Mammary microvascular endothelial cell (primary cell): ENCODE data around the gene SENP2. TPM values are rescaled to one million over a fixed set of nuclear protein-coding genes. Genes with fewer than 3 reads are reported as not detected.

Experiments used
- total RNA-seq: library from RNA; depleted of rRNA; stranded (reverse); fragments of >200 nt; gene quantifications from 2 replicates; pipeline ENCODE4 v1.2.3, GENCODE V29; 2015

Gene SENP2
- total RNA-seq, result 15.3 and 27.6 TPM in 2 replicates

GRCh38 chr3:185585859-185586685 lies at the start of gene SENP2:
Gene SENP2, plus strand, starts transcription at chr3:185586295. Its CDS starts 119 bp downstream, at chr3:185586414.

GRCh38 chr3:185552358-185552877 lies 33.7 kb upstream of the SENP2 start, which contains the start of gene LIPH:
Gene LIPH, minus strand, starts transcription at chr3:185552588. Its CDS starts 117 bp downstream, at chr3:185552471.

Other genes with a start within 250 kb of the SENP2 start
- gene MAP3K13, start 223.2 kb upstream of the SENP2 start, total RNA-seq, result 17.9 and 19.6 TPM in 2 replicates
- 8.8 and 11.9 TPM in 2 replicates for gene TMEM41A, start 87.3 kb upstream of the SENP2 start, total RNA-seq
- gene LIPH, start 33.7 kb upstream of the SENP2 start, total RNA-seq, result not detected in 2 replicates
- 42.8 and 45.0 TPM in 2 replicates for gene IGF2BP2, start 238.7 kb downstream of the SENP2 start, total RNA-seq